Neural progenitor cell (in vitro differentiated cells): ENCODE measurements around the gene KRTAP10-5.

Source experiments
- CTCF ChIP-seq: fragments of 200-600 bp; sonication (generic); IDR thresholded peaks from 2 replicates; pipeline ENCODE4 v1.5.1; 2017; ENCODE audit warnings: antibody characterized with exemption, mild to moderate bottlenecking
- EZH2 ChIP-seq: fragments of 200-600 bp; sonication (generic); IDR thresholded peaks from 2 replicates; pipeline ENCODE4 v1.6.1; 2017; ENCODE audit warnings: antibody characterized with exemption, mild to moderate bottlenecking, moderate library complexity

GRCh38 chr21:44548922-44549321 lies 31.5 kb downstream of the KRTAP10-5 start:
- TF ChIP-seq CTCF (no peak), EZH2 (no peak)
